SJCRH30 (cell line): ENCODE results near the gene RASD2. TPM values are rescaled to one million over a fixed set of nuclear protein-coding genes. Genes with fewer than 3 reads are reported as not detected.
"Not testable (repeated sequence)": the region's sequence is repeated elsewhere in the genome, so short reads cannot be mapped to it uniquely, and the experiment has no call there.

Experiments
- DNase-seq, 2 experiments: peaks; one replicate each; pipeline ENCODE4 v3.0.0-alpha.2; 2015 to 2020
- H3K27ac ChIP-seq: fragments of 250-450 bp; sonication (Bioruptor Pico); 2 replicates; pipeline ENCODE4 v1.5.1; 2020; ENCODE audit warnings: mild to moderate bottlenecking, moderate library complexity
- H3K27me3 ChIP-seq: fragments of 250-450 bp; sonication (Bioruptor Pico); 2 replicates; pipeline ENCODE4 v1.5.1; 2020; ENCODE audit warnings: mild to moderate bottlenecking, moderate library complexity
- H3K36me3 ChIP-seq: fragments of 250-450 bp; sonication (Bioruptor Pico); 2 replicates; pipeline ENCODE4 v1.5.1; 2020; ENCODE audit warnings: mild to moderate bottlenecking, moderate library complexity
- H3K4me1 ChIP-seq: fragments of 250-450 bp; sonication (Bioruptor Pico); 2 replicates; pipeline ENCODE4 v1.5.1; 2020; ENCODE audit warnings: mild to moderate bottlenecking, moderate library complexity
- H3K4me3 ChIP-seq: fragments of 250-450 bp; sonication (Bioruptor Pico); 2 replicates; pipeline ENCODE4 v1.5.1; 2020; ENCODE audit warnings: mild to moderate bottlenecking, moderate library complexity
- H3K9me3 ChIP-seq: fragments of 250-450 bp; sonication (Bioruptor Pico); replicated peaks from 2 replicates; pipeline ENCODE4 v1.5.1; 2020; ENCODE audit warnings: mild to moderate bottlenecking, moderate library complexity
- total RNA-seq: library from RNA; depleted of rRNA; stranded (reverse); fragments of >200 nt; shearing (Covaris generic); gene quantifications from 2 replicates; pipeline ENCODE4 v1.2.3, GENCODE V29; 2014

Gene RASD2
- total RNA-seq, 1 experiment from 2014 or later: not detected

DNA sequence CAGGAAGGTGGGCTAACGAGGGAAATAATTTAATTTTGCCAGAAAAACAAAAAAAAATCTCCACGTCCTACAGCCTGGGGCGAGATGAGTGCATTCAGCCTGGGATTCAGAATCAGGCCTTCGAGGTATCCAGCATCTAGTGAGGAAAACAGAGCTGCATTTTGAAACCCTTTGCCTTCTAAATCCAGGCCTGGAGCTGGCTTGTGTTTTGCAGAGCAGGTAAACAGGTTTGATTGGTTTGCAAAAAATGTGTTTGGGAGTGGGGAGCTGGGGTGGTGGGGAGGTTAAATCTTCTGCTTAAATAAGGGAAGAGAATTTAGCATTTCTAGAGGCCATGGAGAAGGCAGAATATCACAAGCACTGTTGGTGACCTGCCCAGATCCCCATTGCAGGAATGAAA lies 29.7 kb upstream of the RASD2 start:
- Histone ChIP-seq H3K9me3 (no peaks in the 10 kb centered on the region), H3K27ac (no peak overlapping the region), H3K4me3 (no peak overlapping the region), H3K4me1 (no peaks in the 10 kb centered on the region), H3K27me3 (no peaks in the 10 kb centered on the region; the same call in 1 of the 2 replicates), H3K36me3 (no peaks in the 10 kb centered on the region)
- no peak for DNase-seq

DNA sequence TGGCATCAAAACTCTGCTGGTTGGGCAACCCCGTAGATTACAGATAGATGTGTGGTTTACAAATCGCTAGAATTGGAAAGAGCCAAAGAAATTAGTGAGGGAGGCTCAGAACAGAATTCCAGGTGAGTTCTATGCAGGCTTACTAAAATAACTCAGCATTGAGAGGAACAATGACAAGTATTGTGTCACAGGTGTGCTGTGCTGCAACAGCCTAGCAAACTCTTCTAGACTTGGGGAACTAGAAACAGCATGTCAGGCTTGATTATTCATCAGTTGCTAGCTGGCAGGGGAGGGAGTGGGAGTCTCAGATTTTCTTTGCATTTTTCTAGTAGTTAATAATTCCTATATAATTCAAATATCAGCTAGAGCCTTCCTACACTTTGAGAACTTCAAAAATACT lies 26.3 kb upstream of the RASD2 start:
- DNase-seq: no peak
- Histone ChIP-seq H3K36me3 (no peaks in the 10 kb centered on the region), H3K27me3 (no peaks in the 10 kb centered on the region), H3K9me3 (no peaks in the 10 kb centered on the region), H3K4me1 (no peaks in the 10 kb centered on the region), H3K27ac (no peak overlapping the region), H3K4me3 (no peak overlapping the region)

DNA sequence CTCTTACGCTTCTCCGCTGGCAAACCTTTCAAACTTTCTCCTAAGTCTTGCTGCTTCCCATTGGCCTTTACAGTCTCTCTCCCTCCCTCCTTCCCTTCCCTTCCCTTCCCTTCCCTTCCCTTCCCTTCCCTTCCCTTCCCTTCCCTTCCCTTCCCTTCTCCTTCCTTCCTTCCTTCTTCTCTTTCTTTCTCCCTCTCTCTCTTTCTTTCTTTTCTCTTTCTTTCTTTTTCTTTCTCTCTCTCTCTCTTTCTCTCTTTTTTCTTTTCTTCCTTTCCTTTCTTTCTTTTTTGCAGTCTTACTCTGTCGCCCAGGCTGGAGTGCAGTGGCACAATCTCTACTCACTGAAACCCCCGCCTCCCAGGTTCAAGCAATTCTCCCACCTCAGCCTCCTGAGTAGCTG lies 24.7 kb upstream of the RASD2 start:
- H3K4me1 ChIP-seq, H3K27me3 ChIP-seq, H3K36me3 ChIP-seq, DNase-seq, H3K4me3 ChIP-seq, H3K27ac ChIP-seq, H3K9me3 ChIP-seq: not testable (repeated sequence)

DNA sequence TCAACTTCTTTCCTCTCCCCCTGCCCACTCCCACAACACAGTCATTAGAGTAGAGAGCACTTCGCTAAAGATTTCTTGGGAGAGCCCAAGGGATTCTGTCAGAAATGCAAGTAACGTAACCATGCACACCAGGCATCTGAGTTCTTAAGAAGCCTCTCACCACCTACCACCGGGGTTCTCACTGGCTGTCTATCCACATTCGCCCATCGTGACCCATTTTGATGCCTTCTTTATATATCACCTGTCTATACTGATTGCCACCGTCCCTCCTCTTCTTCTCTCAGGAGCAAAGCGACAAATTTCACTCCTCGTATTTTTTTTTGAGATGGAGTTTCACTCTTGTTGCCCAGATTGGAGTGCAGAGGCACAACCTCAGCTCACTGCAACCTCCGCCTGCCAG lies 23.9 kb upstream of the RASD2 start:
- H3K9me3 ChIP-seq: no peaks in the 10 kb centered on the region
- H3K27ac ChIP-seq: no peak overlapping the region
- no peaks in the 10 kb centered on the region for H3K27me3 ChIP-seq
- H3K36me3 ChIP-seq: no peaks in the 10 kb centered on the region
- DNase-seq: no peak
- H3K4me3 ChIP-seq: no peak overlapping the region
- H3K4me1 ChIP-seq: no peaks in the 10 kb centered on the region

DNA sequence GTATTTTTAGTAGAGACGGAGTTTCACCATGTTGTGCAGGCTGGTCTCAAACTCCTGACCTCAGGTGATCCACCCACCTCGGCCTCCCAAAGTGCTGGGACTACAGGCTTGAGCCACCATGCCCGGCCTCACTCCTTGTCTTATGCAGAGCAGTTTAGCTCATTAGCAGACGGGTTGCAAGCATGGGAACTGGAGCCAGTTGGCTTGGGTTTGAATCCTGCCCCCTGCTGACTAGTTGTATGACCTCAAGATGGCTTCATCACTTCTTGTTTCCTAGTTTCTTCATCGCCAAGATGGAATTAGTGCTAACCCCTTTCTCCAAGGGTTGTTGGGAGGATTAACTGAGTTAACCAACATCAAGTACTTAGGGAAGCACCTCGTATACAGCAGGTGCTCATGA lies 23.4 kb upstream of the RASD2 start:
- H3K4me3 ChIP-seq: no peak overlapping the region

DNA sequence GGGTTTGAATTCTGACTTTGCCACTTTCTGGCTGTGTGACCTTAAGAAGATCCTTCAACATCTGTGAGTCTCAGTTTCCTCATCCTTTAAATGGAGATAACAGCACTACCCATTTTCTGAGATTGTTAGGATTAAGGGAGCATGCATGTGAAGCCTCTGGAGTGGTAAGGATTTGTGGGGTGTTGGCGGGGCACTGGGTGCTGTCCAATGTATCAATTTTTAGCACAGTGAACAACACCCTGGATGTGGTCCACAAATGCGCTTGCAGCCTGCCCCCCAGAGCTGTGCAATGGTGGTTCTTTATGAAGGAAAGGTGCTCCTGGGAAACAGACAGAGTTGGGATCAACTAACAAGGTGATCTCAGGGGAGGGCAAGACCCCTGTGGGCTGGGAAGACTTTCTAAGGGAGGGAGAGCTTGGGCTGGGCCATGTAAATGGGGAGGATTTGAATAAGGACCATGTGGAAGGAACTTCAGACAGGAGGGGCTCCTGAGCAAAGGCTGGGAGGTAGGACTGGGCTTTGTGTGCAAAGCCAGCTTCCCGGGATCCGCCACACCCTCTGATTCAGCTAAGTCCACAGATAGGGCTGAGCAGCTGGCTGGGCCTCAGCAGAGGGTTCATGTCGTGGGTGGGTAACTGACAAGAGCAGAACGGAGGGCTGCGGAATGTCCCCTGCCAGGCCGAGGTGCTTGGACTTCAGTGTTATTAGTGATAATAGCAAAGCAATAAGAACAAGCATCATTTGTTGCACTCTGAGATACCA lies 22.7 kb upstream of the RASD2 start:
- Histone ChIP-seq H3K4me1 (no peaks in the 10 kb centered on the region), H3K4me3 (no peak overlapping the region), H3K36me3 (no peaks in the 10 kb centered on the region), H3K27me3 (no peaks in the 10 kb centered on the region; the same call in 1 of the 2 replicates), H3K9me3 (no peaks in the 10 kb centered on the region), H3K27ac (no peak overlapping the region)
- DNase-seq: no peak

More for the DNA sequence above, 23.4 kb upstream of the RASD2 start:
- H3K9me3 ChIP-seq: no peaks in the 10 kb centered on the region
- no peaks in the 10 kb centered on the region for H3K4me1 ChIP-seq
- H3K27me3 ChIP-seq: no peaks in the 10 kb centered on the region
- DNase-seq: no peak
- no peaks in the 10 kb centered on the region for H3K36me3 ChIP-seq
- H3K27ac ChIP-seq: no peak overlapping the region

DNA sequence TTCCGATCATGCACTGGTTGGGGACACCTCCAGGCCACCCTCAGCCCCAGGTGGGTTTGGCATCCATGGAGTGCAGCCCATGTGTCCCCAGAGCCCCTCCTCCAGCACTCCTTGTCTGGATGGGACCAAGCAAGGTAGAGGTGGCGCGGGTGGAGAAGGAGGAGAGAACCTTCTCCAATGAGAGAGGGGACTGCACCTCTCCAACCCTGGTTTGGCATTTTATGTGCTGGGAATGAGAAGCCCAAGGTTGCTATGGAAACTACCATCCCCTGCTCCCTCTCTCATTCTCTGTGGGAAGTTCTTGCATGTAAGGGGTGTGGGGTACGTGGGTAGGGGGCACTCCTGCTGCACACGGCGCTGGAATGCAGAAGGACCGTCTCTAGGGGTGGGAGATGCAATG lies 21.8 kb upstream of the RASD2 start:
- no peak for DNase-seq

DNA sequence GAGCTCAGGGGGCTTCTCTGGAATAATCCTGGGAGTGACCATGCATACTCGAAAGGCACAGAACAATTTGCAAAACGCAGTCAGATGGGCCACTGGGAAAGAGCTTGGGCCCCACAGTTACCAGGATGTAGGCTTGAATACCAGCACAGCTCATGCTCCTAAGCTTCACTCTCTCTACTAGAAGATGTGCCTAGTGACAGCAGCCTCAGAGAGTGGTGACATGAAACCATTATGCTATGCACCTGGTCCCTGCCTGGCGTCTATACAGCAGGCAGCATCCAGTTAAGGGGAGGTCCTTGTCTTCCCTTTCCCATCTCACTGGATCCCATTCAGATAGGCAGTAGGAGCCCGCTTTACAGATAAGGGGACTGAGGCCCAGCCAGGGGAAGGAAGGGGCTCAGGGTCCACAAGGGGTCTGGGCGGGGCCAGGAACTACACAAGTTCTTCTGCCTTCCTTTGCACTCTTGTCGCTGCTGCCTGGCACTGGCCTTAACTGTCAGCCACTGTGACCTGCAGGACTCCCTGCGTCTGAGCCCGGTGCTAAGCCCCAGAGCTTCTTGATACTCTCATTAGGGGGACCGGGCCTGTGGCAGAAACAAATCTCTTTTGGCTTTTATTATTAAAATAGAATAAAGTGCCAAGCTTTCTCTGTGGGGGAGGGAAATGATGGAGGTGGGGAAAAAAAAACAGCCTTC lies 21.2 kb upstream of the RASD2 start:
- Histone ChIP-seq H3K4me1 (no peaks in the 10 kb centered on the region), H3K4me3 (no peak overlapping the region), H3K36me3 (no peaks in the 10 kb centered on the region), H3K27me3 (peaks cover 8% of the 10 kb centered on the region; the same call in 1 of the 2 replicates), H3K27ac (no peak overlapping the region), H3K9me3 (no peaks in the 10 kb centered on the region)
- DNase-seq: no peak

More for the DNA sequence above, 21.8 kb upstream of the RASD2 start:
- H3K27me3 ChIP-seq: peaks cover 5% of the 10 kb centered on the region; the same call in 1 of the 2 replicates
- H3K9me3 ChIP-seq: no peaks in the 10 kb centered on the region
- H3K27ac ChIP-seq: no peak overlapping the region
- H3K36me3 ChIP-seq: no peaks in the 10 kb centered on the region
- no peak overlapping the region for H3K4me3 ChIP-seq
- H3K4me1 ChIP-seq: no peaks in the 10 kb centered on the region

DNA sequence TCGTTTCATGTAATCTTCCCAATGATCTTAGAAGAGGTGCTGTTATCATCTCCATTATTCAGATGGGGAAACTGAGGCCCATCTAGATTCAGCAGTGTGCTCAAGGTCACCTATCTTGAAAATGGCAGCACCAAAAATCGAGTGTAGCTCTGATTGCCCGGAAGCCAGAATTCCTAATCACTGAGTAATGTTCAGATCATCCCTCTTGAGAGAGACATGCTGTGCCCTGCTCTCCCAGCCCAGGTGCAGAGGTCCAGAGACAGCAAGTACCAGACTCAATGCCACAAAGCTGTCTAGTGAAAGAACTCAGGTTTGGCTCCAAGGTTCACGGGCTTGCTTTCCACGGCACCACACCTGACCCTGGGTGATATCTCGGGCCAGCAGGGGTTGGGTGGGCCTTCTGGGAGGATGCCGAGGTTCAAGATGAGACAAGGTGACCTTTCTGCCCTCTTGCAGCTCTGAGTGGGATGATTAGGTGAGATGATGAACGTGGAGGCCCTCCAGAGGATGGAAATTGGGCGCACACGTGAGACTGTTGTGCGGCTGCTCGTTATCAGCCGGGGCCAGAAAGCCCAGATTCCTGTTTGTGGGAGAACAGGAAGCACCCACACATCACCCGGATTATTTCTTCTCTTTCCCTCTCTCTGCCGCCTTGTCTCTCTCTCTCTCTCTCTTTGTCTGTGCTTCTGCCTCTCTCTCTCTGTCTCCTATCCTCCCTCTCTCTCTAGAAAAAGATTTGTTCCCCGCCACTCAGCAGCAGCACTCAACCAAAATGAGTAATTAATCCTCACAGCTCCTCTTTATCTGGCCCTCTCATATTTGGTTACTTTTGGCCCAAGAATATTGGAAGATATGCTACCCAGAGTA lies 19.0 kb upstream of the RASD2 start:
- Histone ChIP-seq H3K4me1 (no peaks in the 10 kb centered on the region), H3K27ac (no peak overlapping the region), H3K4me3 (no peak overlapping the region), H3K9me3 (no peaks in the 10 kb centered on the region), H3K27me3 (peaks cover 8% of the 10 kb centered on the region; the same call in 1 of the 2 replicates), H3K36me3 (no peaks in the 10 kb centered on the region)
- DNase-seq: no peak

DNA sequence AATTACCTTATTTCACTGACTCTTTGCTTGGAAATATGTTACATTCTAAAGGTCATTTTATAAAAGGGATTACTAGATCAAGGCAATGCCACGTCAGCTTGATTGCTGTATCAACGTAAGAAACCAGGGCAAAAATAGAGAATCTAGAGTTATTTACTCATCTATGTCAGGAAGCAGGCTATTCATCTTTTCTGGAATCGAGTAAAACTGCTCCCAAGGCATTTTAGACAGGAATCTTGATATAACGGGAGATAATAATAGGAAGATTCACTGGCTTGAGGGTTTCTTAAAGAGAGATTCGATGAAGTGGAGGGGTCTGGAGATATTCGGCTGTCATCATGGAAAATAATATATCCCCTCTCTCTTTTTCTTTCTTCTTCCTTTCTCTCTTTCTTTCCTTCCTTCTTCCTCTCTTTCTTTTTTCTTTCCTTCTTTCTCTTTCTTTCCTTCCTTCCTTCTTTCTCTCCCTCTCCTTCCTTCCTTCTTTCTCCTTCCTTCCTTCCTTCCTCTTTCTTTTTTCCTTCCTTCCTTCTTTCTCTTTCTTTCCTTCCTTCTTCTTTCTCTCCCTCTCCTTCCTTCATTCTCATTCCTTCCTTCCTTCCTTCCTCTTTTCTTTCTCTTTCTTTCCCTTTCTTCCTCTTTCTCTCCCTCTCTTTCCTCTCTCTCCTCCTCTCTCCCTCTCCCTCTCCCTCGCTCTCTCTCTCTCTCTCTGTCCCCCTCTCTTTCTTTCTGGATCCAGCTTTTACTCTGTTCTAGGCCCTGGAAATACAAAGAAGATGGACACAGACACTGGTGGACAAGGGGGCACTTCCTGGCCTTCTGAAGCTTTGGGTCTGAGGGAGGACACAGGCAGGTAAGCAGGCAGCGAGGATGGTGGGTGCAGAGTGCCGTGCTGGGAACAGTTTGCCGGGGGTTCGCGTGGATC lies 18.1 kb upstream of the RASD2 start:
- no peaks in the 10 kb centered on the region for H3K36me3 ChIP-seq
- DNase-seq: no peak
- no peaks in the 10 kb centered on the region for H3K4me1 ChIP-seq
- no peak overlapping the region for H3K4me3 ChIP-seq
- H3K27ac ChIP-seq: no peak overlapping the region
- H3K27me3 ChIP-seq: peaks cover 8% of the 10 kb centered on the region; the same call in 1 of the 2 replicates
- H3K9me3 ChIP-seq: no peaks in the 10 kb centered on the region

DNA sequence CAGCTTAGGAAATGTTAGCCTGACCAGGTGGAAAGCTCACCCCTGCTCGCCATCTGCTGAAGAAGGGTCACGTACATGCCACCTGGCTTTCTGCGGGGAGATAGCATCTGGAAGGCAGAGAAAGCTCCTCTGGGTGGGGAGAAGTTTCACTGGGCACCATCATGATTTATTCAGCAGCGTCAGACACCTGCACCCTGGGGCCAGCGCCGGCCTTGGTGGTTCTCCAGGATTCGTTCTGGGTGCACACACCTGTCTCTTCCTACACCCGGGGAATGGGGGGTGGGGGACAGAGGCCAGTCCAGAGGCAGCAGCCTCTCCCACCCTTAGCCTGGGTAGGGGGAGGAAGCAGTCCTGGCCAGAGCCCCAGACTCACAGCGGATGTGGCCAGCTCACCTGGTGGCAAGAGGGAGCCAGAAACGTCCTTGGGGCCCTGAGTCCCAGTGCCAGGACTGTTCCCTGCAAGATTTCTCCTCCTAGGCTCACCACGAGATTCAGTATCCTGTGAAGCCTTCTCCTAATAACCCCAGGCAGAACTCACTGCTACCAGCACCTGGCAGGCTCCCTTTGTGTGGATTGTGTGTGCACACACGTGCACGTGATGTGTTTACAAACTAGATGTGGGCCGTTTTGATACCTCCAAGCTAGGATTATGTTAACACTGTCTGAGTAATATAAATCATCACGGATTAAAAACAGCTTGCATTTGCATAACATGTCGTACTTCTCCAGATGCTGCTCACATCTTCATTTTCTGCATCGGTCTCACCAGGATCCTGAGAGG lies 17.3 kb upstream of the RASD2 start:
- no peaks in the 10 kb centered on the region for H3K9me3 ChIP-seq
- no peak overlapping the region for H3K27ac ChIP-seq
- no peak overlapping the region for H3K4me3 ChIP-seq
- H3K36me3 ChIP-seq: no peaks in the 10 kb centered on the region
- peaks cover 8% of the 10 kb centered on the region; the same call in 1 of the 2 replicates for H3K27me3 ChIP-seq
- no peaks in the 10 kb centered on the region for H3K4me1 ChIP-seq
- DNase-seq: no peak

DNA sequence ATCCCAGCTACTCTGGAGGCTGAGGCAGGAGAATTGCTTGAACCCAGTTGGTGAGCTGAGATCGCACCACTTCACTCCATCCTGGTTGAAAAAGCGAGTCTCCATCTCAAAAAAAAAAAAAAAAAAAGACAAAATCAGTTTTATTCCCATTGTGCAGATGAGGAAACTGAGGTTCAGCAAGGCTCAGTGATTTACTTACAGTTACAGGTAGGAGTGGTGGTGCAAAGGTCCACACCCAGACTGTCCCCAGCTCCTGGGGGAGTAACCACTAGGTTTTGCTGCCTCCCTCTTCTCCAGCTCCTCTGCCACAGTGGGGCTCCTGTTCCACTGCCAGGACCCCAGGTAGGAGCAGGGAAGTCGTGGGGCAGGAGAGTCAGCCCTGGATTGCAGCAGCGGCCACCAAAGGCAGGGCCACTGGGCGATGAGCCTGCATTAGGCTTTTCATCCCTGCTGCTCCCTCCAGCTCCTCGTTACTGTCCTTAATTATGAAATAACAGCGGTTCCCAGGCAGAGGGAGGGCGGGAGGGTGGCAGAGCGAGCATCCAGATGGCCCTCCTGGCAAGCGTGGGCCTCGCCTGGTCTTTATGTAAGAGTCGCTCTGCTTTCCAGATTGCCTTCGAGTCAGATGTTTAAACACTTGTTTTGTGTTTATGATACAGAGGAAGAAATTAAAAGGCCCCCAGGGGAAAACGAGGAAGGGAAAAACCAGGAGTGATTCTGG lies 15.5 kb upstream of the RASD2 start:
- Histone ChIP-seq H3K9me3 (no peaks in the 10 kb centered on the region), H3K4me3 (no peak overlapping the region), H3K27ac (no peak overlapping the region), H3K4me1 (no peaks in the 10 kb centered on the region), H3K27me3 (peaks cover 8% of the 10 kb centered on the region; the same call in 1 of the 2 replicates), H3K36me3 (no peaks in the 10 kb centered on the region)
- DNase-seq: no peak
